Lung (tissue), 12 donors: ENCODE measurements around the gene RACGAP1. TPM values are rescaled to one million over a fixed set of nuclear protein-coding genes. Genes with fewer than 3 reads are reported as not detected.

ENCODE experiments used
- ATAC-seq: fragments of 200-7000 bp; cut with Tn5 transposase; one replicate; pipeline ENCODE4 v1.9.1; 2020; ENCODE audit warnings: moderate number of reproducible peaks; ENCODE audit not compliant: insufficient read depth, low FRiP score
- DNase-seq, 3 donors: peaks; one replicate each; pipeline ENCODE4 v3.0.0-alpha.2; 2013 to 2017
- H3K27ac ChIP-seq, 2 donors: one replicate each; pipeline ENCODE4 v1.5.1; 2013; ENCODE audit warnings: mild to moderate bottlenecking in 2 of 2, moderate library complexity in 2 of 2, control low read depth in 1 of 2, inconsistent platforms in 1 of 2, low read depth in 1 of 2, low read length in 1 of 2
- H3K27me3 ChIP-seq, 3 donors: one replicate each; pipeline ENCODE4 v1.5.1; 2013; ENCODE audit warnings: low read length in 2 of 3; ENCODE audit not compliant: control insufficient read depth in 3 of 3, insufficient read depth in 3 of 3
- H3K36me3 ChIP-seq, 4 donors: one replicate each; pipeline ENCODE4 v1.5.1; 2013; ENCODE audit warnings: low read length in 4 of 4, mild to moderate bottlenecking in 1 of 4, moderate library complexity in 1 of 4; ENCODE audit not compliant: control insufficient read depth in 4 of 4, insufficient read depth in 4 of 4
- H3K4me1 ChIP-seq, 5 donors: one replicate each; pipeline ENCODE4 v1.5.1; 2013; ENCODE audit warnings: low read length in 5 of 5, mild to moderate bottlenecking in 2 of 5, moderate library complexity in 1 of 5; ENCODE audit not compliant: control insufficient read depth in 5 of 5, insufficient read depth in 5 of 5
- H3K4me3 ChIP-seq: one replicate; pipeline ENCODE4 v1.5.1; 2013; ENCODE audit warnings: mild to moderate bottlenecking, control low read depth, moderate library complexity
- H3K9ac ChIP-seq, 2 donors: one replicate each; pipeline ENCODE4 v1.5.1; 2013; ENCODE audit warnings: low read length in 2 of 2, control low read depth in 1 of 2; ENCODE audit not compliant: insufficient read depth in 1 of 2
- H3K9me3 ChIP-seq, 4 donors: one replicate each; pipeline ENCODE4 v1.5.1; 2013; ENCODE audit warnings: low read length in 3 of 4, mild to moderate bottlenecking in 1 of 4, moderate library complexity in 1 of 4; ENCODE audit not compliant: control insufficient read depth in 4 of 4, insufficient read depth in 3 of 4
- CTCF ChIP-seq: IDR thresholded peaks from 2 replicates; pipeline ENCODE4 v1.5.1; 2012; ENCODE audit warnings: mild to moderate bottlenecking; ENCODE audit errors: control extremely low read depth, extremely low read depth
- WGBS, 2 donors: extraction: QIAGEN DNeasy Blood & Tissue Kit; methylation state at CpG; one replicate each; pipeline ENCODE4 v1.1.7; 2013; 5-methylcytosine and 5-hydroxymethylcytosine counted together
- polyA plus RNA-seq, 2 donors: library from polyadenylated mRNA; stranded (reverse); fragments of 200-250 nt; gene quantifications; one replicate each; pipeline ENCODE4 v1.2.1, GENCODE V29; 2013
- total RNA-seq, 2 donors: library from RNA; depleted of rRNA in 1 of 2; stranded (reverse); fragments of >200 nt in 1 of 2; gene quantifications; one replicate each; pipeline ENCODE4 v1.2.1, GENCODE V29; 2014 to 2021
- donor health status: control.
- donor health status: control.
- donor health status: Bipolar disorder and iron deficiency.
- donor health status: healthy.
- donor health status: DM: yes; HTN: yes; CAD: no.

The RACGAP1 gene
- total and polyA plus RNA-seq, 4 donors: 3.8 to 26.8 (median 10.2) TPM

DNA sequence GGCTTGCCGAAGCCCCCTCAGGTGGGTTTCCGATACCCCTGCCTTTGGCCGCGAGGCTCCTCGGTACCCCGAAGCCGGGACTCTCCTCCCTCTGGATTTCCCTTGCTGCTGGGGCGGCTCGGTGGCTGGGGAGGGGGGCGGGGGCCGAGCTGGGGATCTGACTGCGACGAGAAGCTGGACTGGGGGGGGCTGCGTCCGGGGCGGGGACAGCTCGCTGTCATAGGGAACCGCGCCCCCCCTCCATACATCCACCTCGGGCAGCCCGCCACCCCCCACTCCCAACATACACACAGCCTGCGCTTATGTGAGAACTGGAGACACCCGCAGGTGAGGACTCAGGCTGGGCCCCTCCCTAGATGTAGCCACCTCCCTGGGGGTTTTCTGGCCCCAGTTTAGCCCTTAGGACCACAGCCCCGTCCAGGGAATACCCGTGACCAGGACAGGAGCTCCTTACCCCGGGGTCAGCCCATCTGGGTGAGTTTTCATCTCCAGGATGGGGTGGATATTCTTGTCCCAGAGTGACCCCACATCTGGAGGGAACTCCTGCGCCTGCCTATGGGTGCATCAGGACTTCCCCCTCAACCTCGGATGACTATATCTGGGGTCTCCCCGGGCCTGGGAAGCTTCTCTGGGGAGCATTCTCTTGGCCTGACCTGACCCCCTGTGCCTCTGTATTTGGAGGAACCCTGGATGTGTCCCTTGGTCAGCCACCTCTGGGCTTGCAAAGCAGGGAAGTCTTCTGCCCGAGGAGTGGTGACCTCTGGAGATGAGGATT lies 32.8 kb upstream of the RACGAP1 start:
- H3K27ac ChIP-seq: no peak overlapping the region
- ATAC-seq (no peak), DNase-seq (no peak)
- H3K27me3 ChIP-seq: peaks cover 0 to 12% (median 6%) of the 10 kb centered on the region in 3 donors
- WGBS, 2 donors: 19 to 23% methylated on average over 25 to 30 of the region's 30 CpGs
- H3K4me1 ChIP-seq: peaks cover 0 to 11% (median 5%) of the 10 kb centered on the region in 5 donors
- no peaks in the 10 kb centered on the region for H3K9me3 ChIP-seq
- no peak overlapping the region for H3K9ac ChIP-seq
- no peak for TF ChIP-seq CTCF
- H3K36me3 ChIP-seq: peaks cover 0 to 6% (median 1%) of the 10 kb centered on the region in 4 donors
- no peak overlapping the region for H3K4me3 ChIP-seq

- peaks cover 0 to 6% (median 1%) of the 10 kb centered on the region in 4 donors for H3K36me3 ChIP-seq
- 0 to 1% methylated on average over 57 to 88 of the region's 88 CpGs for WGBS, 2 donors
- peaks cover 0 to 11% (median 5%) of the 10 kb centered on the region in 5 donors for H3K4me1 ChIP-seq
- ATAC-seq (peak; percentile 44), DNase-seq (peak; percentile 77 to 87 (median 83))
- peak within 1 kb of the TSS in 1 of 2 donors; percentile 72 for H3K9ac ChIP-seq
- no peak within 1 kb of the TSS for H3K27ac ChIP-seq
- no peak for TF ChIP-seq CTCF
- peaks cover 0 to 12% (median 6%) of the 10 kb centered on the region in 3 donors for H3K27me3 ChIP-seq
- H3K9me3 ChIP-seq: no peaks in the 10 kb centered on the region
- peak within 1 kb of the TSS; percentile 32 for H3K4me3 ChIP-seq
These were observed 31.9 kb upstream of the RACGAP1 start, which contains the start of gene ASIC1 for GRCh38 chr12:50057000-50057841. Gene ASIC1 (plus strand): TSS chr12:50057596. CDS start chr12:50058767, 1,171 bp downstream.

DNA sequence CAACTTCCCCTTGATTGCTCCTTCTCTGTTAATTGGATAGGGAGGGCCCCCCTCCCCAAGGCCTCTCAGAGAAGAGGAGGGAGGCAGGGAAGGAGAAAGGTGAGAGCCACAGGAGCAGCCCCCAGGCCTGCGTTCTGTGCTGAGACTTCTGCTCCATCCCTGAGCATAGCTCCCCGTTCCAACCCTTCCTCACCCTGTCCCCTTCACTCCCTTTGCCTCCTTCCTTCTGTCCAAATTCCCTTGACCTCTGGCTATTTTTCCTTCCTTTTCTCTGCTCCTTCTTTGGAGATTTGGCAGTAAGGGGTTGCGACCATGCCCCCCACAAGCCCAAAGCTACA lies 31.3 kb upstream of the RACGAP1 start:
- H3K9ac ChIP-seq: peak overlapping the region in 1 of 2 donors; percentile 72

More for the DNA sequence above, 31.3 kb upstream of the RACGAP1 start:
- 12 to 19% methylated on average over 3 of the region's 3 CpGs for WGBS, 2 donors
- Histone ChIP-seq H3K27ac (no peak overlapping the region), H3K36me3 (peaks cover 0 to 6% (median 1%) of the 10 kb centered on the region in 4 donors), H3K9me3 (no peaks in the 10 kb centered on the region), H3K27me3 (peaks cover 0 to 12% (median 6%) of the 10 kb centered on the region in 3 donors), H3K4me3 (no peak overlapping the region), H3K4me1 (peaks cover 0 to 11% (median 5%) of the 10 kb centered on the region in 5 donors)
- DNase-seq (no peak), ATAC-seq (no peak)
- TF ChIP-seq CTCF: no peak
